Stomach (tissue), 4 donors: ENCODE results near the gene AGBL2.

Experiments
- EP300 ChIP-seq: sonication (generic); formaldehyde crosslinking; IDR thresholded peaks from one replicate; pipeline ENCODE4 v1.6.1; 2017; ENCODE audit warnings: antibody characterized with exemption
- POLR2A ChIP-seq, 4 donors: fragments of 450-650 bp; IDR thresholded peaks; one replicate each; pipeline ENCODE4 v1.6.1; 2016; ENCODE audit warnings: antibody characterized with exemption in 4 of 4, control low read depth in 2 of 4, mild to moderate bottlenecking in 1 of 4, moderate library complexity in 1 of 4
- POLR2AphosphoS5 ChIP-seq, 3 donors: sonication (generic); formaldehyde crosslinking; IDR thresholded peaks; one replicate each; pipeline ENCODE4 v1.6.1; 2016; ENCODE audit warnings: antibody characterized with exemption in 3 of 3
- TF ChIP-seq, protein P1 (sequence below), 7 experiments: fragments of 450-650 bp in 4 of 7; fragments of 200-600 bp in 3 of 7; sonication (generic) in 3 of 7; IDR thresholded peaks; one replicate each; pipeline ENCODE4 v1.5.1; 2016 to 2019; ENCODE audit warnings: antibody characterized with exemption in 7 of 7, control low read depth in 2 of 7, mild to moderate bottlenecking in 1 of 7

- TF ChIP-seq, protein P1, sequence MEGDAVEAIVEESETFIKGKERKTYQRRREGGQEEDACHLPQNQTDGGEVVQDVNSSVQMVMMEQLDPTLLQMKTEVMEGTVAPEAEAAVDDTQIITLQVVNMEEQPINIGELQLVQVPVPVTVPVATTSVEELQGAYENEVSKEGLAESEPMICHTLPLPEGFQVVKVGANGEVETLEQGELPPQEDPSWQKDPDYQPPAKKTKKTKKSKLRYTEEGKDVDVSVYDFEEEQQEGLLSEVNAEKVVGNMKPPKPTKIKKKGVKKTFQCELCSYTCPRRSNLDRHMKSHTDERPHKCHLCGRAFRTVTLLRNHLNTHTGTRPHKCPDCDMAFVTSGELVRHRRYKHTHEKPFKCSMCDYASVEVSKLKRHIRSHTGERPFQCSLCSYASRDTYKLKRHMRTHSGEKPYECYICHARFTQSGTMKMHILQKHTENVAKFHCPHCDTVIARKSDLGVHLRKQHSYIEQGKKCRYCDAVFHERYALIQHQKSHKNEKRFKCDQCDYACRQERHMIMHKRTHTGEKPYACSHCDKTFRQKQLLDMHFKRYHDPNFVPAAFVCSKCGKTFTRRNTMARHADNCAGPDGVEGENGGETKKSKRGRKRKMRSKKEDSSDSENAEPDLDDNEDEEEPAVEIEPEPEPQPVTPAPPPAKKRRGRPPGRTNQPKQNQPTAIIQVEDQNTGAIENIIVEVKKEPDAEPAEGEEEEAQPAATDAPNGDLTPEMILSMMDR (IDR thresholded peaks at IDR 0.05) = no peak
- TF ChIP-seq POLR2AphosphoS5 (IDR thresholded peaks at IDR 0.05) = no peak
- TF ChIP-seq POLR2A (IDR thresholded peaks at IDR 0.05) = no peak
- TF ChIP-seq EP300 = no peak
These were observed 5.5 kb upstream of the AGBL2 start for GRCh38 chr11:47720651-47721050.
